Measurements from ENCODE around the gene IL11RA. TPM values are rescaled to one million over a fixed set of nuclear protein-coding genes. Genes with fewer than 3 reads are reported as not detected.

IL11RA gene
- total and polyA plus RNA-seq, 2 of the 8 experiments (the other 6 are each of a cell fraction or from before 2014, with no cell fraction given): 5.5 to 9.1 TPM

GRCh38 chr9:34611811-34612787, 39.9 kb upstream of the IL11RA start, which contains the start of gene RPP25L (continued):
- TF ChIP-seq CHD7 (IDR thresholded peaks at IDR 0.05; ENCODE audit: insufficient replicate concordance, low read length) (no peak), BACH1 (IDR thresholded peaks at IDR 0.05; ENCODE audit: low read length) (no peak; the same call in 1 of the 2 replicates), CTCF (IDR thresholded peaks at IDR 0.05; ENCODE audit: control extremely low read depth in 1 of 3, insufficient read depth in 1 of 3, low read depth in 1 of 3, low read length in 3 of 3) (peak in 1 of 3 experiments; percentile 3; a peak in 1 of 4 replicates), CHD2 (IDR thresholded peaks at IDR 0.05; ENCODE audit: low read length) (no peak), MAFK (IDR thresholded peaks at IDR 0.05; ENCODE audit: low read depth, low read length) (no peak), CREB1 (IDR thresholded peaks at IDR 0.05) (no peak), EGR1 (IDR thresholded peaks at IDR 0.05; ENCODE audit: borderline replicate concordance, low read depth, low read length) (no peak)

All from H1 (cell line).